Endothelial cell (in vitro differentiated cells): ENCODE data around the gene DLGAP1. TPM values are rescaled to one million over a fixed set of nuclear protein-coding genes. Genes with fewer than 3 reads are reported as not detected.

Source experiments
- DNase-seq: peaks from one replicate; pipeline ENCODE4 v3.0.0; 2021; ENCODE audit warnings: low spot score
- H3K27ac Mint-ChIP-seq: one replicate; pipeline ENCODE4 v1.8.0; 2021; ENCODE audit warnings: mixed read lengths, inconsistent platforms; ENCODE audit not compliant: unreplicated experiment
- H3K27me3 Mint-ChIP-seq: one replicate; pipeline ENCODE4 v1.8.0; 2021; ENCODE audit warnings: mild to moderate bottlenecking, moderate library complexity, mixed read lengths, inconsistent platforms; ENCODE audit not compliant: unreplicated experiment
- H3K36me3 Mint-ChIP-seq: one replicate; pipeline ENCODE4 v1.8.0; 2021; ENCODE audit warnings: mild to moderate bottlenecking, low read depth, mixed read lengths, inconsistent platforms; ENCODE audit not compliant: unreplicated experiment
- H3K4me1 Mint-ChIP-seq: one replicate; pipeline ENCODE4 v1.8.0; 2021; ENCODE audit warnings: mild to moderate bottlenecking, mixed read lengths, inconsistent platforms; ENCODE audit not compliant: unreplicated experiment
- H3K4me3 Mint-ChIP-seq: one replicate; pipeline ENCODE4 v1.8.0; 2021; ENCODE audit warnings: mild to moderate bottlenecking, mixed read lengths, inconsistent platforms; ENCODE audit not compliant: unreplicated experiment
- H3K9me3 Mint-ChIP-seq: one replicate; pipeline ENCODE4 v1.8.0; 2021; ENCODE audit warnings: mixed read lengths, inconsistent platforms; ENCODE audit not compliant: unreplicated experiment
- total RNA-seq: library from RNA; stranded (reverse); fragmentation: NEBNext Ultra II Directional; extraction: Animal tissue kit (Norgen Biotek cat#: 25700); gene quantifications from one replicate; pipeline ENCODE4 v1.2.1, GENCODE V29; 2021; ENCODE audit not compliant: unreplicated experiment
- TF ChIP-seq, protein P1 (sequence below): fragments of 200-600 bp; sonication (generic); IDR thresholded peaks from one replicate; pipeline ENCODE4 v1.5.0; 2021; ENCODE audit warnings: antibody characterized with exemption; ENCODE audit not compliant: unreplicated experiment

The DLGAP1 gene
- total RNA-seq, 1 donor from 2014 or later: 1.8 TPM

GRCh38 chr18:4203568-4204437, 251.3 kb downstream of the DLGAP1 start:
- Mint-ChIP-seq H3K36me3 (no peaks in the 10 kb centered on the region), H3K4me3 (no peak overlapping the region), H3K9me3 (no peaks in the 10 kb centered on the region), H3K27ac (no peak overlapping the region), H3K27me3 (peaks cover 2% of the 10 kb centered on the region), H3K4me1 (peaks cover 18% of the 10 kb centered on the region)
- TF ChIP-seq, protein P1, sequence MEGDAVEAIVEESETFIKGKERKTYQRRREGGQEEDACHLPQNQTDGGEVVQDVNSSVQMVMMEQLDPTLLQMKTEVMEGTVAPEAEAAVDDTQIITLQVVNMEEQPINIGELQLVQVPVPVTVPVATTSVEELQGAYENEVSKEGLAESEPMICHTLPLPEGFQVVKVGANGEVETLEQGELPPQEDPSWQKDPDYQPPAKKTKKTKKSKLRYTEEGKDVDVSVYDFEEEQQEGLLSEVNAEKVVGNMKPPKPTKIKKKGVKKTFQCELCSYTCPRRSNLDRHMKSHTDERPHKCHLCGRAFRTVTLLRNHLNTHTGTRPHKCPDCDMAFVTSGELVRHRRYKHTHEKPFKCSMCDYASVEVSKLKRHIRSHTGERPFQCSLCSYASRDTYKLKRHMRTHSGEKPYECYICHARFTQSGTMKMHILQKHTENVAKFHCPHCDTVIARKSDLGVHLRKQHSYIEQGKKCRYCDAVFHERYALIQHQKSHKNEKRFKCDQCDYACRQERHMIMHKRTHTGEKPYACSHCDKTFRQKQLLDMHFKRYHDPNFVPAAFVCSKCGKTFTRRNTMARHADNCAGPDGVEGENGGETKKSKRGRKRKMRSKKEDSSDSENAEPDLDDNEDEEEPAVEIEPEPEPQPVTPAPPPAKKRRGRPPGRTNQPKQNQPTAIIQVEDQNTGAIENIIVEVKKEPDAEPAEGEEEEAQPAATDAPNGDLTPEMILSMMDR: no peak
- DNase-seq: no peak

DNA sequence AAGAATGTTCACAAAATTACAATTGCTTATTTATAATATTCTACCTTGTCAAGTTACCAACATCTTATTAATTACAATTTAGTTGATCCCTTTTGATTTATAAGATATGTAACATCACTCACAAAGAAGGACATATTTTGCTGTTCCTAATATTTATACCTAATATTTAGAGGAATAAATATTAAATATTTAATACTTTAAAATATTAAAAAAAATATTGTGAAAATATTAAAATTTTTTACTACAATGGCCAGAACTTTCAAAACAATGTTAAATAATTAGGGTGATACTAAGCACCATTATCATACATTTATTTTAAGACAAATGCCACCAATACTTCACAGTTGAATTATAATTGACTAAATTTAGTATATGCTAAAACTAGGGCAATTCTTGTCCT, 254.7 kb downstream of the DLGAP1 start:
- Mint-ChIP-seq H3K4me1 (peaks cover 12% of the 10 kb centered on the region), H3K4me3 (no peak overlapping the region), H3K36me3 (no peaks in the 10 kb centered on the region), H3K9me3 (no peaks in the 10 kb centered on the region), H3K27ac (no peak overlapping the region), H3K27me3 (no peaks in the 10 kb centered on the region)
- DNase-seq: no peak
- TF ChIP-seq, protein P1: no peak

DNA sequence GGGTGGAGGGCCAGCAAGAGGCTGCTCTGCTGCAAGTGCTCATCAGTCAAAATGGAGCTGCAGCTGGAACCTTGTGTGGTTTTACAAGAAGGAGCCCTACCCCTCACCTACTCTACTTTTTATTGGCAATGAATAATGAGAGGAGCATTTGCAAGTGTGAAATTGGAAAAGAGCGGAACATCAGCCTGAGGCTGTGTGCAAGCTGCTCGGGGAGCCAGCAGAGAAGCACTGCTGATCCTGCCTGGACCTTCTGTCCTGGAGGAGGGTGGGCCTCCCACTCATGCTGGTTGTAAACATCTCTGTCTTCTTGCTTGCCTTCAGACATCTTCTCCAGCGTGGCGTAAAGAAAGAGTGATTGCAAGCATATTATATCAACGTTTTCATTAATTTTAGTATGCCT, 256.2 kb downstream of the DLGAP1 start:
- Mint-ChIP-seq H3K36me3 (no peaks in the 10 kb centered on the region), H3K27me3 (no peaks in the 10 kb centered on the region), H3K9me3 (no peaks in the 10 kb centered on the region), H3K27ac (no peak overlapping the region), H3K4me1 (peaks cover 7% of the 10 kb centered on the region), H3K4me3 (no peak overlapping the region)
- TF ChIP-seq, protein P1: no peak
- DNase-seq: no peak

- Mint-ChIP-seq H3K4me3 (no peak overlapping the region), H3K27me3 (no peaks in the 10 kb centered on the region), H3K36me3 (no peaks in the 10 kb centered on the region), H3K27ac (no peak overlapping the region), H3K9me3 (no peaks in the 10 kb centered on the region), H3K4me1 (no peaks in the 10 kb centered on the region)
- DNase-seq: no peak
- TF ChIP-seq, protein P1: no peak
Measured at GRCh38 chr18:4196351-4196750, 258.8 kb downstream of the DLGAP1 start.

DNA sequence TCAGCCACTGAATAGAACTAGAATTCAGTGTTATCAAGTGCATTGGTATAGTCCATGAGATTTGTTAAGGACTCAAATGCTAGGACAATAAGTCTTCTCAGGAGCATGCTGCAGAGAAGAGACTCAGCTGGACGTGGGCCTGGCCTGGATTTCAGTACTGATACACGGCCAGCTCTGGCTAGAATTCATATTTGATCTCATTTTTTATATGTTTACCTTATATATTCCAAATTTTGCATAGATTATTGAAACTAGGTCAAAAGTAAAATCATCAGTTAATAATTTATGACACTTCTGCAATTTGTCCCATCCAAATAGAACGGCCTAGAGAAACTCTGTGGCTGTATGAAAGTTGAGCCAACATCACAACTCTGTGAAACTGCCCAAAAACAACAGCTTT, 262.0 kb downstream of the DLGAP1 start:
- H3K27ac Mint-ChIP-seq: no peak overlapping the region
- H3K4me1 Mint-ChIP-seq: no peaks in the 10 kb centered on the region
- no peak for DNase-seq
- H3K36me3 Mint-ChIP-seq: no peaks in the 10 kb centered on the region
- no peak overlapping the region for H3K4me3 Mint-ChIP-seq
- TF ChIP-seq, protein P1: no peak
- no peaks in the 10 kb centered on the region for H3K27me3 Mint-ChIP-seq
- no peaks in the 10 kb centered on the region for H3K9me3 Mint-ChIP-seq
